ENCODE results near the gene FAM114A1.

- no peak for TF ChIP-seq CTCF (IDR thresholded peaks at IDR 0.05)
- TF ChIP-seq POLR2A (IDR thresholded peaks at IDR 0.05) = no peak
Measured at GRCh38 chr4:38950159-38950558, 82.6 kb downstream of the FAM114A1 start.

Measured in right lobe of liver (tissue), 4 donors.